Islet precursor cell (in vitro differentiated cells): Measurements from ENCODE around the gene CMTM8.
A peak's percentile ranks its signal among the peaks of the same experiment; 100 is the strongest.

Source experiments
- DNase-seq: peaks from one replicate; pipeline ENCODE4 v3.0.0-alpha.2; 2018

Gene CMTM8

GRCh38 chr3:32236377-32236776 lies 2.1 kb upstream of the CMTM8 start:
- DNase-seq: no peak

- DNase-seq: peak; percentile 68
Observed at GRCh38 chr3:32237670-32238452, 619 bp upstream of the CMTM8 start.

- DNase-seq: no peak
Observed at GRCh38 chr3:32239307-32240158, 1.1 kb downstream of the CMTM8 start.

- DNase-seq: no peak
Observed at GRCh38 chr3:32240159-32240545, 1.7 kb downstream of the CMTM8 start.

GRCh38 chr3:32241100-32241499 lies 2.6 kb downstream of the CMTM8 start:
- no peak for DNase-seq

- no peak for DNase-seq
Observed at GRCh38 chr3:32243519-32243918, 5.0 kb downstream of the CMTM8 start.

GRCh38 chr3:32245200-32245599 lies 6.7 kb downstream of the CMTM8 start:
- DNase-seq: no peak

GRCh38 chr3:32246079-32246675 lies 7.7 kb downstream of the CMTM8 start:
- DNase-seq: no peak

GRCh38 chr3:32249184-32249782 lies 10.8 kb downstream of the CMTM8 start:
- no peak for DNase-seq

GRCh38 chr3:32254268-32254667 lies 15.8 kb downstream of the CMTM8 start:
- DNase-seq: no peak

- no peak for DNase-seq
Observed at GRCh38 chr3:32255345-32255744, 16.9 kb downstream of the CMTM8 start.

- DNase-seq: no peak
Observed at GRCh38 chr3:32256206-32256605, 17.7 kb downstream of the CMTM8 start.

GRCh38 chr3:32257042-32257441 lies 18.6 kb downstream of the CMTM8 start:
- no peak for DNase-seq

GRCh38 chr3:32257641-32258438 lies 19.4 kb downstream of the CMTM8 start:
- no peak for DNase-seq

GRCh38 chr3:32258869-32259268 lies 20.4 kb downstream of the CMTM8 start:
- DNase-seq: no peak

GRCh38 chr3:32261545-32261944 lies 23.1 kb downstream of the CMTM8 start:
- DNase-seq: no peak

- no peak for DNase-seq
Observed at GRCh38 chr3:32262201-32262600, 23.7 kb downstream of the CMTM8 start.

- DNase-seq: no peak
Observed at GRCh38 chr3:32274306-32274705, 35.8 kb downstream of the CMTM8 start.

GRCh38 chr3:32275506-32275905 lies 37.0 kb downstream of the CMTM8 start:
- DNase-seq: no peak

- DNase-seq: no peak
Observed at GRCh38 chr3:32276279-32276841, 37.9 kb downstream of the CMTM8 start.

GRCh38 chr3:32278714-32279113 lies 40.2 kb downstream of the CMTM8 start:
- DNase-seq: no peak

GRCh38 chr3:32280262-32280910 lies 41.9 kb downstream of the CMTM8 start:
- DNase-seq: no peak
